GM12878 (cell line): ENCODE data around the gene LEP.

Experiments
- ATF3 ChIP-seq: IDR thresholded peaks from 2 replicates; pipeline ENCODE4 v1.6.1; 2011; ENCODE audit warnings: low read depth, mild to moderate bottlenecking, low read length, moderate library complexity, borderline replicate concordance; ENCODE audit errors: extremely low read depth
- CBFB ChIP-seq: IDR thresholded peaks from 2 replicates; pipeline ENCODE4 v1.6.1; 2016; ENCODE audit warnings: antibody characterized with exemption, low read depth
- CEBPB ChIP-seq, 2 experiments: fragments of 150-350 bp in 1 of 2; IDR thresholded peaks; 2 replicates each; pipeline ENCODE4 v1.6.1; 2012 to 2014; ENCODE audit warnings: low read depth in 2 of 2, low read length in 2 of 2, borderline replicate concordance in 1 of 2, inconsistent platforms in 1 of 2
- EZH2 ChIP-seq: IDR thresholded peaks from 2 replicates; pipeline ENCODE4 v1.6.1; 2012; ENCODE audit warnings: low read depth, mild to moderate bottlenecking, control low read depth, inconsistent platforms, low read length, borderline replicate concordance; ENCODE audit not compliant: control insufficient read depth
- MAX ChIP-seq: IDR thresholded peaks from 2 replicates; pipeline ENCODE4 v1.6.1; 2012; ENCODE audit warnings: low read depth, low read length, improper control_type of control experiment
- NFIC ChIP-seq: IDR thresholded peaks from 2 replicates; pipeline ENCODE4 v1.6.1; 2012; ENCODE audit warnings: low read depth, mild to moderate bottlenecking, inconsistent platforms, low read length, moderate library complexity
- PBX3 ChIP-seq: IDR thresholded peaks from 2 replicates; pipeline ENCODE4 v1.6.1; 2011; ENCODE audit warnings: mild to moderate bottlenecking, low read depth, low read length, moderate library complexity; ENCODE audit not compliant: insufficient replicate concordance
- POLR2A ChIP-seq: IDR thresholded peaks from 2 replicates; pipeline ENCODE4 v1.6.1; 2011; ENCODE audit warnings: low read depth, mild to moderate bottlenecking, low read length
- RAD21 ChIP-seq: IDR thresholded peaks from 2 replicates; pipeline ENCODE4 v1.6.1; 2011; ENCODE audit warnings: mild to moderate bottlenecking, low read depth, low read length, moderate library complexity; ENCODE audit not compliant: insufficient read depth
- REST ChIP-seq: IDR thresholded peaks from 2 replicates; pipeline ENCODE4 v1.6.1; 2012; ENCODE audit warnings: mild to moderate bottlenecking, low read depth, low read length
- SIN3A ChIP-seq: IDR thresholded peaks from 2 replicates; pipeline ENCODE4 v1.6.1; 2012; ENCODE audit warnings: low read depth, low read length, improper control_type of control experiment
- SREBF1 ChIP-seq: IDR thresholded peaks from 2 replicates; pipeline ENCODE4 v1.6.1; 2012; ENCODE audit warnings: mild to moderate bottlenecking, low read length

GRCh38 chr7:128287556-128287955 lies 46.5 kb downstream of the LEP start:
- no peak for TF ChIP-seq CBFB
- TF ChIP-seq POLR2A, result no peak
- TF ChIP-seq CEBPB (IDR thresholded peaks at IDR 0.05; ENCODE audit: borderline replicate concordance in 1 of 2, low read depth in 2 of 2, low read length in 2 of 2), result no peak
- TF ChIP-seq REST, result no peak
- TF ChIP-seq SREBF1, result no peak
- TF ChIP-seq RAD21, result no peak
- TF ChIP-seq EZH2, result no peak
- TF ChIP-seq NFIC, result no peak
- no peak for TF ChIP-seq SIN3A
- TF ChIP-seq PBX3, result no peak
- no peak for TF ChIP-seq MAX
- no peak for TF ChIP-seq ATF3
